Measurements from ENCODE around the gene TNRC18.

- TF ChIP-seq CTCF (IDR thresholded peaks at IDR 0.05) (no peak), POLR2AphosphoS5 (IDR thresholded peaks at IDR 0.05) (no peak), EP300 (IDR thresholded peaks at IDR 0.05) (no peak), POLR2A (IDR thresholded peaks at IDR 0.05) (no peak)
These were observed 108.8 kb downstream of the TNRC18 start for GRCh38 chr7:5314864-5315263.

Data from suprapubic skin (tissue), 4 donors.